Left ventricle myocardium inferior (tissue), 1 donor: Measurements from ENCODE around the gene CEP135. TPM values are rescaled to one million over a fixed set of nuclear protein-coding genes. Genes with fewer than 3 reads are reported as not detected.
"Not testable (repeated sequence)": the region's sequence is repeated elsewhere in the genome, so short reads cannot be mapped to it uniquely, and the experiment has no call there.

Experiments
- DNase-seq: peaks from one replicate; pipeline ENCODE4 v3.0.0-alpha.2; 2020
- H3K27ac ChIP-seq: fragments of 200-600 bp; replicated peaks from 2 replicates; pipeline ENCODE4 v1.8.0; 2021
- H3K27me3 ChIP-seq: fragments of 200-600 bp; 2 replicates; pipeline ENCODE4 v1.8.0; 2021; ENCODE audit warnings: low read depth
- H3K36me3 ChIP-seq: fragments of 200-600 bp; 2 replicates; pipeline ENCODE4 v1.8.0; 2021
- H3K4me1 ChIP-seq: fragments of 200-600 bp; 2 replicates; pipeline ENCODE4 v1.8.0; 2021
- H3K4me3 ChIP-seq: fragments of 200-600 bp; 2 replicates; pipeline ENCODE4 v1.8.0; 2021; ENCODE audit warnings: mild to moderate bottlenecking, moderate library complexity
- H3K9me3 ChIP-seq: fragments of 200-600 bp; replicated peaks from 2 replicates; pipeline ENCODE4 v1.8.0; 2021
- CTCF ChIP-seq: fragments of 200-600 bp; IDR thresholded peaks from 2 replicates; pipeline ENCODE4 v1.8.0; 2021; ENCODE audit warnings: antibody characterized with exemption, mild to moderate bottlenecking, borderline replicate concordance
- intact Hi-C: fragments of 100-400 bp; cut with micrococcal nuclease; formaldehyde crosslinking; loops from one replicate; pipeline ENCODE4 v1.11.0; 2022
- total RNA-seq: library from RNA; stranded (reverse); fragmentation: NEBNext Ultra II Directional; extraction: Animal tissue kit (Norgen Biotek cat#: 25700); gene quantifications from one replicate; pipeline ENCODE4 v1.2.1, GENCODE V29; 2021
- donor health status: DM: no; HTN: yes; CAD: no; lungs with severe emphysema.

Gene CEP135
- total RNA-seq, 1 donor from 2014 or later: 2.5 TPM

- Histone ChIP-seq H3K36me3 (no peaks in the 10 kb centered on the region), H3K27ac (no peak overlapping the region), H3K27me3 (peaks cover 10% of the 10 kb centered on the region), H3K4me3 (no peak overlapping the region), H3K4me1 (no peaks in the 10 kb centered on the region), H3K9me3 (no peaks in the 10 kb centered on the region)
- TF ChIP-seq CTCF: no peak
- intact Hi-C loops: no loop called here
- no peak for DNase-seq
These were observed 117.7 kb downstream of the CEP135 start for GRCh38 chr4:56066493-56066892.

- no peak for TF ChIP-seq CTCF
- Histone ChIP-seq H3K9me3 (no peaks in the 10 kb centered on the region), H3K4me3 (no peak overlapping the region), H3K27ac (no peak overlapping the region), H3K27me3 (peaks cover 10% of the 10 kb centered on the region), H3K4me1 (no peaks in the 10 kb centered on the region), H3K36me3 (no peaks in the 10 kb centered on the region)
- intact Hi-C loops: no loop called here
- DNase-seq: no peak
These were observed 119.1 kb downstream of the CEP135 start for GRCh38 chr4:56067826-56068225.

- H3K4me3 ChIP-seq, H3K27ac ChIP-seq, intact Hi-C loops, DNase-seq, H3K27me3 ChIP-seq, H3K36me3 ChIP-seq, H3K4me1 ChIP-seq: not testable (repeated sequence)
- peaks cover 11% of the 10 kb centered on the region for H3K9me3 ChIP-seq
These were observed 124.0 kb downstream of the CEP135 start for GRCh38 chr4:56072730-56073129.

GRCh38 chr4:56077676-56078075, 128.9 kb downstream of the CEP135 start:
- TF ChIP-seq CTCF: no peak
- no peaks in the 10 kb centered on the region for H3K4me1 ChIP-seq
- intact Hi-C loops: no loop called here

DNA sequence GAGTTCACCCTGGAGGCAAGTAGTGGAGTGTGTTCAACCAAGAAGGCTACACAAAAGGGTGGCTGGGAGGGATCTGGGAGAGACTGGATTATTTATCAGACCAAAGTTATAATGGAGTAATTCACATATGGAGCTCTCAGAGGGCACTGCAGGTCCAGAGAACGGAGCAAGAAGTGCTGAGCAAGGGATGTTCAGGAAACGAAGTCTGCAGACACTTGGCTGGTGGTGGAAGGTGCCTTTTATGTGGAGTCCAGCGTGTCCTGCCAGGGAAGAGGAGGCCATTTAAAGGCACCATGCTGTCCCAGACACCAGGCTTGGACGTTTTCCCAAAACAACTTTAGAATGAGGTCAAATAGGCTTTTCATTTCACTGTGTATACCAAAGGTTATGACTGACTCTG, 130.1 kb downstream of the CEP135 start:
- intact Hi-C loops: no loop called here
- TF ChIP-seq CTCF: no peak

More at GRCh38 chr4:56077676-56078075, 128.9 kb downstream of the CEP135 start:
- H3K9me3 ChIP-seq: peaks cover 18% of the 10 kb centered on the region
- no peak overlapping the region for H3K4me3 ChIP-seq
- no peak for DNase-seq
- H3K36me3 ChIP-seq: no peaks in the 10 kb centered on the region
- H3K27me3 ChIP-seq: no peaks in the 10 kb centered on the region
- H3K27ac ChIP-seq: no peak overlapping the region

GRCh38 chr4:56080384-56080783, 131.6 kb downstream of the CEP135 start:
- H3K27me3 ChIP-seq: no peaks in the 10 kb centered on the region
- intact Hi-C loops: no loop called here
- no peak for TF ChIP-seq CTCF
- no peaks in the 10 kb centered on the region for H3K36me3 ChIP-seq
- peaks cover 18% of the 10 kb centered on the region for H3K9me3 ChIP-seq
- no peak for DNase-seq
- no peak overlapping the region for H3K27ac ChIP-seq
- no peak overlapping the region for H3K4me3 ChIP-seq
- no peaks in the 10 kb centered on the region for H3K4me1 ChIP-seq

More for the DNA sequence above, 130.1 kb downstream of the CEP135 start:
- H3K4me1 ChIP-seq: no peaks in the 10 kb centered on the region
- H3K9me3 ChIP-seq: peaks cover 18% of the 10 kb centered on the region
- H3K4me3 ChIP-seq: no peak overlapping the region
- no peak overlapping the region for H3K27ac ChIP-seq
- DNase-seq: no peak
- H3K27me3 ChIP-seq: no peaks in the 10 kb centered on the region
- H3K36me3 ChIP-seq: no peaks in the 10 kb centered on the region
